Measurements from ENCODE around the gene INPPL1.

DNA sequence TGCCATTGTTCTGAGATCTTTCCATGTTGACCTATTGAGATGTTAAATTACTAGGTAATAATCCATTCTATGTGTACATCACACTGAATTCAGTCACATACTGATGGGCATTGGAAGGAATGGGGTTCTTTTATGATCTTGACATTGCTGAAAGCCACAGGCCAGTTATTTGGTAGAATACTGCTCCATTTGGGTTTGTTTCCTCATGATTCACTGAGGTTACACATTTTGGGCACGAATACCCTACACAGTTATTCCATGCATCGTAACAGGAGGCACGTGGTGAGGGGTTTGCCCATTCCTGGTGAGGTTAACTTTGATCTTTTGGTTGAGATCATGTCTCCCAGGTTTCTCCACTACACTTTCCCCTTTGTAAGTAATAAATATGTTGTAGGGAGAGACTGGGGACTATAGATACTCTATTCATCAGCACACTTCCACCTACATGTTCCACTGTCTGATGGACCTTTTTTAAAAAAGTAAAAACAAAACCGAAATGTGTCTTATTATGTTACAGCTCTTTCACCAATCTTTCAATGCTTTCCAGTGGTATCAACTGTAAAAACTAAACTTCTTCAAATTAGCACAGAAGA lies 44.7 kb upstream of the INPPL1 start:
- TF ChIP-seq, protein P1, sequence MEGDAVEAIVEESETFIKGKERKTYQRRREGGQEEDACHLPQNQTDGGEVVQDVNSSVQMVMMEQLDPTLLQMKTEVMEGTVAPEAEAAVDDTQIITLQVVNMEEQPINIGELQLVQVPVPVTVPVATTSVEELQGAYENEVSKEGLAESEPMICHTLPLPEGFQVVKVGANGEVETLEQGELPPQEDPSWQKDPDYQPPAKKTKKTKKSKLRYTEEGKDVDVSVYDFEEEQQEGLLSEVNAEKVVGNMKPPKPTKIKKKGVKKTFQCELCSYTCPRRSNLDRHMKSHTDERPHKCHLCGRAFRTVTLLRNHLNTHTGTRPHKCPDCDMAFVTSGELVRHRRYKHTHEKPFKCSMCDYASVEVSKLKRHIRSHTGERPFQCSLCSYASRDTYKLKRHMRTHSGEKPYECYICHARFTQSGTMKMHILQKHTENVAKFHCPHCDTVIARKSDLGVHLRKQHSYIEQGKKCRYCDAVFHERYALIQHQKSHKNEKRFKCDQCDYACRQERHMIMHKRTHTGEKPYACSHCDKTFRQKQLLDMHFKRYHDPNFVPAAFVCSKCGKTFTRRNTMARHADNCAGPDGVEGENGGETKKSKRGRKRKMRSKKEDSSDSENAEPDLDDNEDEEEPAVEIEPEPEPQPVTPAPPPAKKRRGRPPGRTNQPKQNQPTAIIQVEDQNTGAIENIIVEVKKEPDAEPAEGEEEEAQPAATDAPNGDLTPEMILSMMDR (IDR thresholded peaks at IDR 0.05) = no peak
- no peak for TF ChIP-seq EP300 (IDR thresholded peaks at IDR 0.05)
- TF ChIP-seq POLR2AphosphoS5 (IDR thresholded peaks at IDR 0.05) = no peak
- no peak for TF ChIP-seq POLR2A (IDR thresholded peaks at IDR 0.05)
